Liver (tissue), 9 donors: ENCODE results near the gene YOD1. TPM values are rescaled to one million over a fixed set of nuclear protein-coding genes. Genes with fewer than 3 reads are reported as not detected.

Experiments used
- DNase-seq: peaks from one replicate; pipeline ENCODE4 v3.0.0-alpha.2; 2017; ENCODE audit warnings: low spot score
- H3K27ac ChIP-seq, 2 donors: one replicate each; pipeline ENCODE4 v1.7.0; 2013; ENCODE audit warnings: inconsistent platforms in 2 of 2, low read length in 2 of 2, control low read depth in 1 of 2, low read depth in 1 of 2, mild to moderate bottlenecking in 1 of 2
- H3K27me3 ChIP-seq, 4 donors: one replicate each; pipeline versions ENCODE4 v1.6.1 to v1.7.0; 2013; ENCODE audit warnings: low read length in 3 of 4, inconsistent platforms in 1 of 4, mild to moderate bottlenecking in 1 of 4, moderate library complexity in 1 of 4; ENCODE audit not compliant: control insufficient read depth in 4 of 4, insufficient read depth in 4 of 4
- H3K36me3 ChIP-seq, 4 donors: one replicate each; pipeline versions ENCODE4 v1.6.1 to v1.7.0; 2013; ENCODE audit warnings: low read length in 3 of 4, mild to moderate bottlenecking in 3 of 4, low read depth in 1 of 4, moderate library complexity in 1 of 4; ENCODE audit not compliant: control insufficient read depth in 4 of 4, insufficient read depth in 3 of 4
- H3K4me1 ChIP-seq, 4 donors: one replicate each; pipeline versions ENCODE4 v1.6.1 to v1.7.0; 2013; ENCODE audit warnings: low read length in 3 of 4, mild to moderate bottlenecking in 3 of 4, moderate library complexity in 1 of 4; ENCODE audit not compliant: control insufficient read depth in 4 of 4, insufficient read depth in 4 of 4
- H3K4me3 ChIP-seq, 3 donors: one replicate each; pipeline versions ENCODE4 v1.6.1 to v1.7.0; 2013; ENCODE audit warnings: low read length in 3 of 3, control low read depth in 1 of 3, low read depth in 1 of 3, mild to moderate bottlenecking in 1 of 3
- H3K9ac ChIP-seq, 2 donors: one replicate each; pipeline ENCODE4 v1.7.0; 2013; ENCODE audit warnings: low read length in 2 of 2, mild to moderate bottlenecking in 2 of 2, moderate library complexity in 2 of 2, control low read depth in 1 of 2, low read depth in 1 of 2
- H3K9me3 ChIP-seq, 4 donors: one replicate each; pipeline versions ENCODE4 v1.6.1 to v1.7.0; 2013; ENCODE audit warnings: low read length in 3 of 4; ENCODE audit not compliant: control insufficient read depth in 4 of 4
- ATF3 ChIP-seq: IDR thresholded peaks from 2 replicates; pipeline ENCODE4 v1.6.1; 2016; ENCODE audit warnings: antibody characterized with exemption
- CTCF ChIP-seq: fragments of 150-350 bp; IDR thresholded peaks from 2 replicates; pipeline ENCODE4 v1.5.1; 2017; ENCODE audit warnings: improper control_type of control experiment, low read depth, low read length; ENCODE audit not compliant: missing input control
- EGR1 ChIP-seq, 2 donors: IDR thresholded peaks; 2 replicates each; pipeline ENCODE4 v1.6.1; 2016 to 2018; ENCODE audit warnings: antibody characterized with exemption in 2 of 2, low read depth in 2 of 2
- FOXA1 ChIP-seq: IDR thresholded peaks from 2 replicates; pipeline ENCODE4 v1.6.1; 2016; ENCODE audit warnings: antibody characterized with exemption
- FOXA2 ChIP-seq: IDR thresholded peaks from 2 replicates; pipeline ENCODE4 v1.6.1; 2016; ENCODE audit warnings: antibody characterized with exemption
- GABPA ChIP-seq, 2 donors: IDR thresholded peaks in 1 of 2; conservative IDR thresholded peaks in 1 of 2; 2 replicates each; pipeline ENCODE4 v1.6.1; 2016; ENCODE audit warnings: antibody characterized with exemption in 2 of 2, mild to moderate bottlenecking in 1 of 2, moderate library complexity in 1 of 2
- HNF4A ChIP-seq, 2 donors: conservative IDR thresholded peaks; 2 replicates each; pipeline ENCODE4 v1.6.1; 2016; ENCODE audit warnings: antibody characterized with exemption in 2 of 2, mild to moderate bottlenecking in 2 of 2
- HNF4G ChIP-seq: IDR thresholded peaks from 2 replicates; pipeline ENCODE4 v1.6.1; 2016; ENCODE audit warnings: antibody characterized with exemption
- JUND ChIP-seq, 2 donors: IDR thresholded peaks; 2 replicates each; pipeline ENCODE4 v1.6.1; 2016; ENCODE audit warnings: antibody characterized with exemption in 2 of 2
- MAX ChIP-seq: IDR thresholded peaks from 2 replicates; pipeline ENCODE4 v1.6.1; 2016; ENCODE audit warnings: antibody characterized with exemption
- NR2F2 ChIP-seq: IDR thresholded peaks from 2 replicates; pipeline ENCODE4 v1.6.1; 2016; ENCODE audit warnings: antibody characterized with exemption
- RAD21 ChIP-seq, 2 donors: IDR thresholded peaks; 2 replicates each; pipeline ENCODE4 v1.6.1; 2016; ENCODE audit warnings: antibody characterized with exemption in 2 of 2, mild to moderate bottlenecking in 2 of 2
- REST ChIP-seq: IDR thresholded peaks from 2 replicates; pipeline ENCODE4 v1.6.1; 2016; ENCODE audit warnings: antibody characterized with exemption, mild to moderate bottlenecking
- RXRA ChIP-seq, 2 donors: IDR thresholded peaks; 2 replicates each; pipeline ENCODE4 v1.6.1; 2017 to 2018; ENCODE audit warnings: antibody characterized with exemption in 2 of 2, mild to moderate bottlenecking in 1 of 2
- SP1 ChIP-seq: IDR thresholded peaks from 2 replicates; pipeline ENCODE4 v1.6.1; 2018; ENCODE audit warnings: antibody characterized with exemption, mild to moderate bottlenecking
- TAF1 ChIP-seq: conservative IDR thresholded peaks from 2 replicates; pipeline ENCODE4 v1.6.1; 2016; ENCODE audit warnings: antibody characterized with exemption, mild to moderate bottlenecking
- YY1 ChIP-seq: IDR thresholded peaks from 2 replicates; pipeline ENCODE4 v1.6.1; 2016; ENCODE audit warnings: antibody characterized with exemption, mild to moderate bottlenecking
- ZBTB33 ChIP-seq: IDR thresholded peaks from 2 replicates; pipeline ENCODE4 v1.6.1; 2016; ENCODE audit warnings: antibody characterized with exemption
- whole genome bisulfite sequencing: extraction: QIAGEN DNeasy Blood & Tissue Kit; methylation state at CpG from one replicate; pipeline ENCODE4 v1.1.7; 2013; 5-methylcytosine and 5-hydroxymethylcytosine counted together
- polyA plus RNA-seq, 2 donors: library from polyadenylated mRNA; stranded (reverse) in 1 of 2; unstranded in 1 of 2; fragments of 200-250 nt in 1 of 2; fragments of >200 nt in 1 of 2; fragmentation: Nextera tagmentation in 1 of 2; extraction: Ambion mirVana in 1 of 2; gene quantifications; one replicate each; pipeline versions ENCODE4 v1.2.1 to v1.2.3, GENCODE V29; 2013 to 2015
- total RNA-seq, 2 donors: library from RNA; depleted of rRNA; stranded (reverse); fragments of >200 nt; gene quantifications; one replicate each; pipeline ENCODE4 v1.2.3, GENCODE V29; 2014
- donor health status: healthy.
- donor health status: healthy.
- donor health status: healthy.
- donor health status: healthy.
- donor health status: healthy.

The YOD1 gene
- total and polyA plus RNA-seq, 4 donors: 1.3 to 79.4 (median 4.7) TPM

- H3K4me3 ChIP-seq: no peak overlapping the region
- TF ChIP-seq JUND (IDR thresholded peaks at IDR 0.05) (no peak), GABPA (IDR thresholded peaks at IDR 0.05 in 1 of 2, conservative IDR thresholded peaks at IDR 0.05 in 1 of 2) (no peak), HNF4G (no peak), EGR1 (IDR thresholded peaks at IDR 0.05; ENCODE audit: low read depth in 2 of 2) (no peak), SP1 (no peak), ATF3 (no peak), YY1 (no peak), RXRA (IDR thresholded peaks at IDR 0.05) (no peak), HNF4A (conservative IDR thresholded peaks at IDR 0.05) (no peak), NR2F2 (no peak), TAF1 (no peak), FOXA2 (no peak), FOXA1 (no peak), ZBTB33 (no peak), RAD21 (IDR thresholded peaks at IDR 0.05) (no peak), MAX (no peak), CTCF (no peak), REST (no peak)
- no peak overlapping the region for H3K9ac ChIP-seq
- H3K4me1 ChIP-seq: peaks cover 2 to 13% (median 7%) of the 10 kb centered on the region in 4 donors
- H3K36me3 ChIP-seq: no peaks in the 10 kb centered on the region
- H3K9me3 ChIP-seq: no peaks in the 10 kb centered on the region
- no peak for DNase-seq
- H3K27ac ChIP-seq: no peak overlapping the region
- WGBS: 93% methylated on average over 6 of the region's 6 CpGs
- H3K27me3 ChIP-seq: no peaks in the 10 kb centered on the region
Observed at GRCh38 chr1:207079706-207080241, 28.8 kb upstream of the YOD1 start.
